HepG2 (cell line): ENCODE data around the gene FAF2. TPM values are rescaled to one million over a fixed set of nuclear protein-coding genes. Genes with fewer than 3 reads are reported as not detected.

Experiments
- CHD4 ChIP-seq: fragments of 200-600 bp; sonication (generic); IDR thresholded peaks from 2 replicates; pipeline ENCODE4 v1.7.0; 2017; ENCODE audit warnings: mild to moderate bottlenecking, low read length, borderline replicate concordance
- CSRNP1 ChIP-seq: sonication (generic); formaldehyde crosslinking; IDR thresholded peaks from 2 replicates; pipeline ENCODE4 v1.8.1; 2023; ENCODE audit warnings: mild to moderate bottlenecking, missing genetic modification reagents
- DMAP1 ChIP-seq: IDR thresholded peaks from 2 replicates; pipeline ENCODE4 v1.6.1; 2016
- EEA1 ChIP-seq: sonication (generic); formaldehyde crosslinking; IDR thresholded peaks from 2 replicates; pipeline ENCODE4 v1.5.1; 2020; ENCODE audit warnings: mild to moderate bottlenecking, missing genetic modification reagents, borderline replicate concordance
- FOXJ3 ChIP-seq: sonication (generic); formaldehyde crosslinking; IDR thresholded peaks from 2 replicates; pipeline ENCODE4 v1.4.0; 2020; ENCODE audit warnings: missing genetic modification reagents, mild to moderate bottlenecking, borderline replicate concordance
- FOXK2 ChIP-seq: fragments of 450-650 bp; IDR thresholded peaks from 2 replicates; pipeline ENCODE4 v1.6.1; 2016
- KLF6 ChIP-seq: IDR thresholded peaks from 2 replicates; pipeline ENCODE4 v1.8.0; 2016; ENCODE audit warnings: missing biosample characterization, missing genetic modification reagents
- RFX5 ChIP-seq: IDR thresholded peaks from 2 replicates; pipeline ENCODE4 v1.6.1; 2011; ENCODE audit warnings: low read depth, low read length, improper control_type of control experiment
- SAP130 ChIP-seq: IDR thresholded peaks from 2 replicates; pipeline ENCODE4 v1.6.1; 2016; ENCODE audit warnings: low read depth
- SNAPC4 ChIP-seq: sonication (generic); formaldehyde crosslinking; IDR thresholded peaks from 2 replicates; pipeline ENCODE4 v1.4.0; 2020; ENCODE audit warnings: mild to moderate bottlenecking, missing genetic modification reagents
- SP4 ChIP-seq: sonication (generic); formaldehyde crosslinking; IDR thresholded peaks from 2 replicates; pipeline ENCODE4 v1.8.1; 2023; ENCODE audit warnings: mild to moderate bottlenecking, missing genetic modification reagents
- YEATS2 ChIP-seq: sonication (generic); formaldehyde crosslinking; IDR thresholded peaks from 2 replicates; pipeline ENCODE4 v1.4.0; 2020; ENCODE audit warnings: missing genetic modification reagents, borderline replicate concordance
- ZFP82 ChIP-seq: sonication (generic); formaldehyde crosslinking; IDR thresholded peaks from 2 replicates; pipeline ENCODE4 v1.5.1; 2020; ENCODE audit warnings: mild to moderate bottlenecking, missing genetic modification reagents, borderline replicate concordance
- ZKSCAN5 ChIP-seq: sonication (generic); formaldehyde crosslinking; IDR thresholded peaks from 2 replicates; pipeline ENCODE4 v1.5.1; 2020; ENCODE audit warnings: mild to moderate bottlenecking, missing genetic modification reagents
- ZMYM3 ChIP-seq: sonication (generic); formaldehyde crosslinking; IDR thresholded peaks from 2 replicates; pipeline ENCODE4 v1.5.1; 2020; ENCODE audit warnings: mild to moderate bottlenecking, missing genetic modification reagents
- ZNF124 ChIP-seq: sonication (generic); formaldehyde crosslinking; IDR thresholded peaks from 2 replicates; pipeline ENCODE4 v1.4.0; 2020; ENCODE audit warnings: missing genetic modification reagents
- ZNF235 ChIP-seq: sonication (generic); formaldehyde crosslinking; IDR thresholded peaks from 2 replicates; pipeline ENCODE4 v1.8.1; 2023; ENCODE audit warnings: mild to moderate bottlenecking, missing genetic modification reagents, borderline replicate concordance
- ZNF362 ChIP-seq: sonication (generic); formaldehyde crosslinking; IDR thresholded peaks from 2 replicates; pipeline ENCODE4 v1.4.0; 2020; ENCODE audit warnings: missing genetic modification reagents, mild to moderate bottlenecking, borderline replicate concordance
- ZNF629 ChIP-seq: sonication (generic); formaldehyde crosslinking; conservative IDR thresholded peaks from 2 replicates; pipeline ENCODE4 v1.5.0; 2020; ENCODE audit warnings: missing genetic modification reagents
- ZNF839 ChIP-seq: sonication (generic); formaldehyde crosslinking; IDR thresholded peaks from 2 replicates; pipeline ENCODE4 v1.4.0; 2020; ENCODE audit warnings: missing genetic modification reagents, mild to moderate bottlenecking, borderline replicate concordance
- ZSCAN12 ChIP-seq: sonication (generic); formaldehyde crosslinking; IDR thresholded peaks from 2 replicates; pipeline ENCODE4 v1.9.0; 2021; ENCODE audit warnings: mild to moderate bottlenecking, missing genetic modification reagents
- polyA plus RNA-seq, 8 experiments: library from polyadenylated mRNA; depleted of rRNA in 3 of 8; stranded (reverse) in 7 of 8; unstranded in 1 of 8; fragments of >200 nt; fragmentation: Illumina TruSeq in 4 of 8; extraction: Trizol in 4 of 8; gene quantifications; 2 replicates each; pipeline versions ENCODE4 v1.2.1 to v1.2.3, GENCODE V29; 2011 to 2016; ENCODE audit warnings: low read depth in 4 of 8, missing spikeins in 1 of 8, mixed read lengths in 1 of 8; ENCODE audit not compliant: insufficient read depth in 1 of 8
- total RNA-seq, 5 experiments: library from RNA; depleted of rRNA; stranded (reverse); fragments of >200 nt; fragmentation: Illumina TruSeq; extraction: Trizol; gene quantifications; 2 replicates each; pipeline ENCODE4 v1.2.3, GENCODE V29; 2016; ENCODE audit warnings: low read depth in 1 of 5

Gene FAF2
- total and polyA plus RNA-seq, 2 of the 13 experiments (the other 11 are each of a cell fraction or from before 2014, with no cell fraction given): 27.8 to 34.3 TPM

- peak; percentile 74 for TF ChIP-seq SNAPC4 (CRISPR knock-in tag)
- TF ChIP-seq ZMYM3 (CRISPR knock-in tag): peak; percentile 75; the same call in 1 of the 2 replicates
- TF ChIP-seq ZSCAN12: no peak
- no peak for TF ChIP-seq CSRNP1 (CRISPR knock-in tag)
- 0 out of 2 replicates have a peak, but pooled peaks have one; percentile 44 for TF ChIP-seq ZFP82 (CRISPR knock-in tag)
- TF ChIP-seq ZNF362 (CRISPR knock-in tag): peak; percentile 10
- TF ChIP-seq ZKSCAN5 (CRISPR knock-in tag): no peak
- TF ChIP-seq ZNF235 (CRISPR knock-in tag): peak; percentile 47; the same call in 1 of the 2 replicates
- peak; percentile 74; the same call in 1 of the 2 replicates for TF ChIP-seq FOXJ3 (CRISPR knock-in tag)
- TF ChIP-seq DMAP1: peak; percentile 35; the same call in 1 of the 2 replicates
- TF ChIP-seq SAP130: peak; percentile 75
- peak; percentile 91 for TF ChIP-seq ZNF629 (CRISPR knock-in tag)
- TF ChIP-seq FOXK2: peak; percentile 92
- TF ChIP-seq EEA1 (CRISPR knock-in tag): no peak
- TF ChIP-seq YEATS2: no peak
- TF ChIP-seq ZNF124: no peak
- 0 out of 2 replicates have a peak, but pooled peaks have one; percentile 67 for TF ChIP-seq CHD4
- peak; percentile 80 for TF ChIP-seq RFX5
- TF ChIP-seq ZNF839 (CRISPR knock-in tag): no peak
- peak; percentile 90 for TF ChIP-seq SP4 (CRISPR knock-in tag)
- no peak for TF ChIP-seq KLF6 (CRISPR knock-in tag)
Observed at GRCh38 chr5:176537554-176538229, 89.5 kb downstream of the FAF2 start (continued).
